GM18520 (cell line): ENCODE measurements around the gene COL5A3.
"Not testable (repeated sequence)": the region's sequence is repeated elsewhere in the genome, so short reads cannot be mapped to it uniquely, and the experiment has no call there.

ENCODE experiments used
- ATAC-seq: cut with Tn5 transposase; IDR thresholded peaks from one replicate; pipeline ENCODE4 v1.9.1; 2021; ENCODE audit not compliant: unreplicated experiment

COL5A3 gene

DNA sequence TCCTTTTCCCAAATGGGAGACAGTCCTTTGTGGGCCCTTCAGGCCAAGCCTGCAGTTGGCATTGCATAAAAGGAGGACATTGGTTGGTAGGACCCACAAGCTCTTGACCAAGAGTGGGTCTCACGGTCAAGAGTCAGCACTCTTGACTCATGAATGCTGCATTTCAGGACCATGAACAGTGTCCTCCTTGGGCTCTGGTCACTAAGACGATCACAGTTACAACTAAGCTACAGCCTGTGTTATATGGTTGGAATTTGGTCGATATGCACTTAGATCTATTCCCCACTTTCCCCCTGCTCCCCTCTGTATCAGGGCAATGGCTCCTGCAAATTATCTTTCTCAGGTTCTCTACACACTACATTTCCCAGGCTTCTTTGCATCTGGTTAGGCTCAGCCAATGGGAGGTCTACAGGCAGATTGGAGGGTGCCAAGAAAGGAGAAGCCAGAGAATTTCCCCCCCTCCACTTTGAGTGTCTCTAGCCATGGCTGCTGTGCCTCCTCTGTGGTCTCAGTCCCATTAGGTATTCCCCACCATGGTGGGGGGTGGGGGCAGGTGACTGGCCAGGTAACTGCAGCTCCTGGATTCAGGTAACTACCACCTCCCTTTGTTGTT lies 70.9 kb downstream of the COL5A3 start:
- ATAC-seq = no peak

DNA sequence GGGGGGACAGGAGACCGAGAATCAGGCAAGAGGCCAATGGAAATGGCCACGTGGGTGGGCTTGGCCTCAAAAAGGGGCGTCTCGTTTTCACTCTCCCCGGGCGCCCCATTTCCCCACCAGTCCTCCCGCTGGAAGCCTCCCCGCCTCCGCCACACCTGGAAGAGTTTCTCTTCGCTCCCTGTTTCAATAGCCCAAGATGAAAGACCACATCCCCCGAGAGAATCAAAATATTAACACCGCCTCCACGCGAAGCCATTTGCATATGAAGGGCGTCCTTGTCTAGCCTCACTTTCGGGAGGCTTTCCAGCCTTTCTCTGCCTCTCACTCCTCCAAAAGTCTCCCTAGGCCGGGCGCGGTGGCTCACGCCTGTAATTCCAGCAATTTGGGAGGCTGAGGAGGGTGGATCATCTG lies 73.3 kb downstream of the COL5A3 start:
- ATAC-seq = no peak

GRCh38 chr19:9936326-9937000 lies 73.8 kb downstream of the COL5A3 start, which contains the start of gene OLFM2:
TSS of gene OLFM2 (minus strand) at chr19:9936515. CDS start at chr19:9936366, 149 bp downstream.
- ATAC-seq = no peak

DNA sequence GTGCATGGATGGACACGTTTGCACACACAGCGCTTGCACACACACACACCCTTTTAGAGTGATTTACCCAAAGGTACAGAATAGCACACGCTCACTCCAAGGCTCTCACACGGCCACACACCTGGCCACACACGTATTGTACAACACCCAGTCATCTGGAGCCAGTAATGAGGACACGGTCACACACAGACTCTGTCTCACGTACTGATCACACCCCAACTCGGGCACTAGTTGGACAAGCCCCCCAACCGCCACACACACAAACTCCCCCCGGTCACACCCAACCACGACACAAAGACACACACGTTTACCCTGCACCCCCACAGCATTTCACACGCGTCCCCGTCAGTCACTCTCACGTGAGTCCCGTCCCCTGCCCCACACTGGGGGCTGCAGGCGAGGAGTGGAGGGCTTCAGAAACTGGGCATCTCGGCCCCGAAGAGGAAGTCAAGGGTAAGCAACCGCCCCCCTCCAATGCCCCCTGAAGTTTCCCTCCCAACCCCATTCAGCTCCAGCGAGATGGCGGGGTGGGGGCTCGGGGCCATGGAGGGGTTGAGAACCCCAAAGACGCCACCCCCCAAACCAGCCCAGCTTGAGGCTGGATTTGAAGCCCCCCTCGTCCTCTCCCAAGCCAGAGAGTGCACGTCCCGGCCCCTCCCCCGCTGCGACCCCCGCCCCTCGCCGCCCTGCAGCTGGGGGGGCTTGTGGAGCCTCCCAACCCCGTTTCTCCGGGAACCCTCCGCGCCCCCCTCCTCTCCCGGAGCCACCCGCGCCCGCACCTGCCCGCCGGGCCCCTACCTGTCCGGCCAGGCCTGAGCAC lies 74.6 kb downstream of the COL5A3 start:
- no peak for ATAC-seq

- ATAC-seq = no peak
These were observed 76.0 kb downstream of the COL5A3 start for GRCh38 chr19:9934132-9934950.

DNA sequence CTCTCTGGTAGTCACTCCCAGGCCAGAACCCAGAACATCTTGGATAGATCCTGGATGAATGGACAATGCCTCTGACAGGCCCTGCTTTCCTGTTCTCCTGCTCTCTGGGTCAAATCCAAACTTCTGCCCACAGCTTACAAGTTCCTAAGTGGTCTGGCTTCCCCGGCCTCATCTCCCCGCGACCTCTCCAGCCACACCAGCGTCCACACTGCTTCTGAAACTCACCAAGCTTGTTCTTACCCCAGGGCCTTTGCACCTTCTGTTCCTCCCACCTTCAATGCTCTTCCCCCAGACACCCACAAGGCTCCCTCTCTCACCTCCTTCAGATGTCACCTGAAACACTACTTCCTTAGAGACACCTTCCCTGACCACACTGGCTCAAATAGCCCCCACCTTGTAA lies 77.5 kb downstream of the COL5A3 start:
- no peak for ATAC-seq

DNA sequence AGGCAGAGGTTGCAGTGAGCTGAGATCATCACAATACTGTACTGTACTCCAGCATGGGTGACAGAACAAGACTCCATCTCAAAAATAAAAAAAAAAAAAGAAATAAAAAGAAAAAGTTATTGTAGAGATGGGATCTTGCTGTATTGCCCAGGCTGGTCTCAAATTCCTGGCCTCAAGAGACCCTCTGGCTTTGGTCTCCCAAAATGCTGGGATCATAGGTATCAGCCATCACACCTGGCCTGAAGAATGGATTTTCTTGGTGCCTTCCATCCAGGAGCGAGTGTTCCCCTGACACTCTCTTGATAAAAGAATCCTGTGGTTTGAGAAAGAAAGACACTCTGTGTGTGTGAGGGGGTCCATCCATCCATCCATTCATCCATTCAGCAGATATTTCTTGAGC lies 78.7 kb downstream of the COL5A3 start:
- no peak for ATAC-seq

DNA sequence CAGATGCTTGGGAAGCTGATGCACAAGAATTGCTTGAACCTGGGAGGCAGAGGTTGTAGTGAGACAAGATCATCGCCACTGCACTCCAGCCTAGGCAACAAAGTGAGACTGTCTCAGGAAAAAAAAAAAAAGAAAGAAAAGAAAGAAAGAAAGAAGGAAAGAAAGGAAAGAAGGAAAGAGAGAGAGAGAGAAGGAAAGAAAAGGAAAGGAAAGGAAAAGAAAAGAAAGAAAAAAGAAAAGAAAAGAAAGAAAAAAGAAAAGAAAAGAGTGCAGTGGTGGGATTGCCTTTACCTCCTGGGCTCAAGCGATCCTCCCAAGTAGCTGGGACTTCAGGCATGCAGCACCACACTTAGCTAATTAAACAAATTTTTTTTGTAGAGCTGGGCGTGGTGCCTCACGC lies 86.9 kb downstream of the COL5A3 start:
- ATAC-seq = no peak

GRCh38 chr19:9922782-9923379 lies 87.4 kb downstream of the COL5A3 start:
- ATAC-seq = not testable (repeated sequence)

- no peak for ATAC-seq
These were observed 93.0 kb downstream of the COL5A3 start for GRCh38 chr19:9917321-9917720.

GRCh38 chr19:9916719-9917118 lies 93.6 kb downstream of the COL5A3 start:
- ATAC-seq = no peak

DNA sequence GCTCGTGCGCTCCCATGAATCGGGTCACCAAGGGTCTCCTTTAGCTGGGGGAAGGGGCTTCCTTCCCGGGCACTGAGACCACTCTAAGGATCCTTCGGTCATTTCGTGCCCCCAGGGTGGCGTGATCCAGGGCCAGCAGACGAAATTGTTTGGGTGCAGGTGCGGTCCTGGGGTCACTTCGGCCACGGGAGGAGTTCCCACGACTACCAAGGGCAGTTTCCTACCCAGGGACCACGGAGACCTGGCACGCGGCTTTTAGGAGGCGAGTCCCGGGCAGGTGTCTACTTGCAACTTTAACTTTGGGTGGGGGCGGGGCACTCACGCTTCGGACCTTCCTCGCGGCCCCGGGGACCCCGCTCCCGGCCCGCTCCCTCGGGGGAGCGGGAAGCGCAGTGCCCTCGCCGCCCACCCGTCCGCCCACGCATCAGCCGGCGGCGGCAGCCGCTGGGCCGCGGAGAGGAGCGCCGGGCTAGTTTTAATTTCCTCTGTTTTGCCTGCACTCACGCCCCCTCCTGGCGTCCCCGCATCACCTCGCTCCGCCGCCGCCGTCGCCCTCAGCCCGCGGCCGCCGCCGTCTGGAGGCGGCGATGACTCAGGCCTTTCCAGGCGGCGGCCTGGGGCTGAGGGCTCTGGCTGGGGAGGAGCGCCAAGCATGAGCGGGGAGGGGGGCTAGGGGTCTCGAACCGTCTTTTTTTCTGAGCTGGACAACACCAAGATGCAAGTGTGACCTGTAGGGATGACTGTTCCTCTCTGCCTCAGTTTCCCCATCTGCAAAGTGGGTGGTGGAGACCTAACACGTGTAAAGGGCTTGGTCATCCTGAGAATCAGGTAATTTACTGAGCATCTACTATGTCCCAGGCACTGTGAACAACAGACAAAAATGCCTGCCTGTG lies 95.7 kb downstream of the COL5A3 start:
- ATAC-seq = no peak

DNA sequence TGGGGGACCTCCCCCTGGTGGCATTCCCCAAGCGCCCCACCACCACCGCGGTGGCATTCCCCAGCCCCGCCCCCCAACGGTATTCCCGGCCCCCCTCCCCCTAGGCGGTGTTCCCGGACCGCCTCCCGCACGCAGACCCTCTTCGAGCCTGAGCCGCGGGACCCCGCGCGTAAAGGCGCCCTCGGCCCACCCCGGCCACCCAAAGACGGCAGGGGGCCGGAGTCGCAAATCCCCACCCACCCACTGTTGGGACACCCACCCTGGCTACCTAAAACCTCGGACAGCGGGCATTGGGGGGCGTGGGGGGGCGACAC lies 96.3 kb downstream of the COL5A3 start:
- ATAC-seq = no peak

- ATAC-seq = no peak
These were observed 96.9 kb downstream of the COL5A3 start for GRCh38 chr19:9913237-9914000.

DNA sequence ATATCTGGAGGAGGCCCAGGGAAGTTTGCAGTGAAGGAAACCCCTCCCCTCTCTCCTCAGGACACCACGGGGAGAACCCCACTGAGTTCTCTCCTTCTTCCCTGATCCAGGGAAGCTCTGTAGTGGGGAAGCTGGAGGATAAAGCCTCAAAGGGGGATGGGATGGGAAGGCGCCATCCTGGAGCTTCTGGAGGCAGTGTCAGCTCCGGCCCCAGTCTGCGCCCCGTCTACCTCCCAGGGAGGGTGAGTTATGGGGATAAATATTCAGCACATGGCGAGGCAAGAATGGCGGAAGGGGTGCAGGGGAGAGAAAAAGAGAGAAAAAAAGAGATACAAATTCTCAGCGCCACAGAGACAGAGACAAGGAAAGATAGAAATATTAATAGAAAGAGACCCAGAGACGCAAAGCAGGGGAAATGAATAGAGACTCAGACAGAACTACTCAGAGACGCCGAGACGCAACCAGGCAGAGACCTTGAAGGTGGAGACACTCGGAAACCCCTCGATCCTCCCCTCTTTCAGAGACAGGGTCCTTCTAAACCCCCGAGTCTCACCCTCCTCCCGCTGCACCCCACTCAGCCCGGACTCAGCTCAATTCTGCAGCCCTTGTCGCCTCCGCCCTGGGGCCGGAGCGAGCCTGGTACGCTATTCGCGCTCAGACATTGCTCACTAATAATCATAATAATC lies 97.6 kb downstream of the COL5A3 start:
- ATAC-seq = no peak

DNA sequence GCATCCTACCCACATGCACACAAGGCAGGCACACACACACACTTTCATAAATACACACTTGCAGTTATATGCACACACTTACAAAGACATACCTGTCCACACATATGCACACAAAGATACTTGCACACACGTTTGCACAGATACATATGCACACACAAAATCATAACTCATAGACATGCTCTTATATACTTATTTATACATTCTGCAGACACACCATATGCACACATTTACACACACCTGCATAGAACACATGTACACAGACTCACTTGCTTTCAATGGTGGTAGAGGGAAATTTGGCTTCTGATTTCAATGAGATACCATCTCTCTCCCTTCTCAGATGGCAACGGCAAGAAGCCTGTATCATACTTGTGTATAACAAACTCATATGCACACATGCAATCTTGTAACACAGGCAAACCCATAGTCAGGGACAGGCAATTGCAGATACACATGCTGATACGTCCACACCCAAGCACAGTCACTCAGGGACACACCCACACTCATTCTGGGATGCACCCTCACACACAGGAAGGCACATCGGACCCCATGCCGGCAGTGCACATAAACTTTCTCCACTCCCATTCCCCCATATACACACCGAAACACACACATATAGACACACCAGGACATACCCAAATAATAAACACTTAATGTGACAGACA lies 98.6 kb downstream of the COL5A3 start:
- no peak for ATAC-seq

- no peak for ATAC-seq
These were observed 99.7 kb downstream of the COL5A3 start for GRCh38 chr19:9910625-9911024.
